ENCODE data around the gene PRAMEF1. TPM values are rescaled to one million over a fixed set of nuclear protein-coding genes. Genes with fewer than 3 reads are reported as not detected.
"Not testable (repeated sequence)": the region's sequence is repeated elsewhere in the genome, so short reads cannot be mapped to it uniquely, and the experiment has no call there.

Gene PRAMEF1
- total RNA-seq, 1 donor from 2014 or later = not detected

- no peak for TF ChIP-seq CTCF (conservative IDR thresholded peaks at IDR 0.05; ENCODE audit: low read depth, low read length)
- H3K4me3 ChIP-seq (ENCODE audit: low read depth, low read length) = no peak overlapping the region
- DNase-seq (ENCODE audit: low read depth) = no peak
Observed at GRCh38 chr1:12799730-12800129, 8.5 kb downstream of the PRAMEF1 start.

- no peak overlapping the region for H3K4me3 ChIP-seq (ENCODE audit: low read depth, low read length)
- TF ChIP-seq CTCF (conservative IDR thresholded peaks at IDR 0.05; ENCODE audit: low read depth, low read length) = no peak
- no peak for DNase-seq (ENCODE audit: low read depth)
Observed at GRCh38 chr1:12809933-12810332, 18.7 kb downstream of the PRAMEF1 start.

- TF ChIP-seq CTCF (conservative IDR thresholded peaks at IDR 0.05; ENCODE audit: low read depth, low read length) = no peak
- H3K4me3 ChIP-seq (ENCODE audit: low read depth, low read length) = no peak overlapping the region
- no peak for DNase-seq (ENCODE audit: low read depth)
Observed at GRCh38 chr1:12810691-12811408, 19.7 kb downstream of the PRAMEF1 start.

DNA sequence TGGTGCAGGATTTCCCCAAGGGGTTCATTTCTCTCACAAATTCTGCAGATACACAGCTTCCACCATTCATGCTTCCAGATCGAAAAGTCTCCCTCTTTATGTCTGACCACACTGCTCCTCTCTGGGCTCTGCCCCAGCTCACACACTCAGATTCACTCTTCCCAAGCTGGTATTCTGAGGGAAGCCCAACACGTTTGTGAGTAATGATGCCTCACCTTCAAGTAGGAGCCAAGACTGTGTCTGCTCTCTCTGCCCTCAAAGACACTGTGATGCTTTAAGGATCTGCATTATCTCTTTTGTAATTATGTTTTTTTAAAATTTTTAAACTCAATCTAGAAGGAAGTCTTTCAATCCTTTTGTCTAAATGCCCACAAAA, 20.2 kb downstream of the PRAMEF1 start:
- no peak for TF ChIP-seq CTCF (conservative IDR thresholded peaks at IDR 0.05; ENCODE audit: low read depth, low read length)
- H3K4me3 ChIP-seq (ENCODE audit: low read depth, low read length) = no peak overlapping the region
- no peak for DNase-seq (ENCODE audit: low read depth)

- not testable (repeated sequence) for DNase-seq (ENCODE audit: low read depth); H3K4me3 ChIP-seq (ENCODE audit: low read depth, low read length)
Observed at GRCh38 chr1:12819061-12819460, 27.9 kb downstream of the PRAMEF1 start.

DNA sequence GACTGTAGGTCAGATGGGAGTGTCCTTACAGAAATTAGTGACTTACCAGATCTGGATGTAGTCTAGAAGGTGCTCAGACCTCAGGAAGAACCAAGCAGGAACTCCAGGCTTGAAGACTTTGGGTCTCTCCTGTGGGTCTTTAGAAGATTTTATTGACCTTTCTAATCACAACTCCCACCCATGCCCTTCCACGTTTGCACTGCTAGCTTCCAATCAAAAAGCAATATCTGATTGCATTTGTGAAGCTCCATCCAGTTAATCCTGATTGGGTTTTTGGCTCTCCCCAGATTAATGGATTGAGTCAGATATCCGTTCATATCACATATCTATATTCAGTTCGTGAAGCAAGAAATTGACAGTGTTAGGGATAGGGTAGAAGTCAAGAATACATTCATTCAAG, 40.1 kb downstream of the PRAMEF1 start, which contains the start of gene PRAMEF11:
Gene PRAMEF11 (minus strand): TSS at position 101 of the 400 bp plus-strand sequence. CDS start 2,621 bp downstream, outside the sequence.
- DNase-seq (ENCODE audit: low read depth) = not testable (repeated sequence)

DNA sequence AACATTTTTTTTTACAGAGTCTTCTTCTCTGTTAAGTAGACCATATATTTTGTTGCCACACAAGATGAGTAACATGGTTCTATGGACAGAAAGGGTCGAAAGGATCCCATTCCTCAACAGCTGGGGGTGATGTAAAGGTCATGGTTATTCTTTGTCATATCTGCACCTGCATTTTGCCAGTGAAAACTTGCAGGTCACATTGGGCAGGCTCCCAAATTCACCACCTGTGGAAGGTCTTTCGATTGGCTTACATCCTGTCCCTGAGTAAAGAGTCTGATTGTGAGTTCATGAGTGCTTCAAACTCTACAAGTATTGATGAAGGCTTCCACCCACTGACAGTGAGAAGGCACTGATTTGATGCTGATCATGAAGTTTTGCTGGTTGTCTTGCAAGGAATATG, 42.1 kb downstream of the PRAMEF1 start:
- not testable (repeated sequence) for H3K4me3 ChIP-seq (ENCODE audit: low read depth, low read length); DNase-seq (ENCODE audit: low read depth)

More for the DNA sequence above, 40.1 kb downstream of the PRAMEF1 start, which contains the start of gene PRAMEF11:
- H3K4me3 ChIP-seq (ENCODE audit: low read depth, low read length) = not testable (repeated sequence)

Other genes with a start within 250 kb of the PRAMEF1 start
- 52.7 and 60.5 TPM in 2 replicates for gene DHRS3, start 173.2 kb upstream of the PRAMEF1 start, total RNA-seq
- gene AADACL4, start 147.3 kb upstream of the PRAMEF1 start, total RNA-seq = not detected in 2 replicates
- gene AADACL3, start 75.3 kb upstream of the PRAMEF1 start, total RNA-seq = not detected in 2 replicates
- not detected in 2 replicates for gene CFAP107, start 45.2 kb upstream of the PRAMEF1 start, total RNA-seq
- not detected in 2 replicates for gene PRAMEF12, start 17.7 kb upstream of the PRAMEF1 start, total RNA-seq
- not detected in 2 replicates for gene PRAMEF11, start 40.0 kb downstream of the PRAMEF1 start, total RNA-seq
- not detected in 2 replicates for gene HNRNPCL1, start 57.3 kb downstream of the PRAMEF1 start, total RNA-seq
- not detected in 2 replicates for gene PRAMEF2, start 65.7 kb downstream of the PRAMEF1 start, total RNA-seq
- not detected in 2 replicates for gene PRAMEF4, start 94.8 kb downstream of the PRAMEF1 start, total RNA-seq
- gene PRAMEF10, start 106.9 kb downstream of the PRAMEF1 start, total RNA-seq = not detected in 2 replicates
- not detected in 2 replicates for gene PRAMEF7, start 125.2 kb downstream of the PRAMEF1 start, total RNA-seq
- not detected in 2 replicates for gene PRAMEF6, start 156.2 kb downstream of the PRAMEF1 start, total RNA-seq